HG02840 (cell line): ENCODE data around the gene IL5RA.

Experiments used
- ATAC-seq: cut with Tn5 transposase; IDR thresholded peaks from one replicate; pipeline ENCODE4 v1.9.1; 2021; ENCODE audit warnings: mild to moderate bottlenecking, moderate library complexity, moderate number of reproducible peaks; ENCODE audit not compliant: unreplicated experiment, low FRiP score

The IL5RA gene

GRCh38 chr3:3109407-3110298, 521 bp downstream of the IL5RA start:
- ATAC-seq = no peak

GRCh38 chr3:3107858-3108257, 2.3 kb downstream of the IL5RA start:
- no peak for ATAC-seq

GRCh38 chr3:3107181-3107580, 3.0 kb downstream of the IL5RA start:
- no peak for ATAC-seq

GRCh38 chr3:3105815-3106214, 4.4 kb downstream of the IL5RA start:
- no peak for ATAC-seq

GRCh38 chr3:3105246-3105645, 4.9 kb downstream of the IL5RA start:
- ATAC-seq = no peak

- no peak for ATAC-seq
Measured at GRCh38 chr3:3102751-3103150, 7.4 kb downstream of the IL5RA start.

GRCh38 chr3:3101660-3102458, 8.3 kb downstream of the IL5RA start:
- no peak for ATAC-seq

- ATAC-seq = no peak
Measured at GRCh38 chr3:3097958-3098357, 12.2 kb downstream of the IL5RA start.

GRCh38 chr3:3089017-3089416, 21.2 kb downstream of the IL5RA start:
- ATAC-seq = peak; percentile 95

- ATAC-seq = no peak
Measured at GRCh38 chr3:3087716-3088465, 22.3 kb downstream of the IL5RA start.

- ATAC-seq = no peak
Measured at GRCh38 chr3:3087279-3087678, 22.9 kb downstream of the IL5RA start.

- no peak for ATAC-seq
Measured at GRCh38 chr3:3086239-3086638, 23.9 kb downstream of the IL5RA start.

- ATAC-seq = no peak
Measured at GRCh38 chr3:3085782-3086181, 24.4 kb downstream of the IL5RA start.

- no peak for ATAC-seq
Measured at GRCh38 chr3:3084890-3085289, 25.3 kb downstream of the IL5RA start.

- peak; percentile 75 for ATAC-seq
Measured at GRCh38 chr3:3082234-3082924, 27.8 kb downstream of the IL5RA start.

GRCh38 chr3:3081381-3082233, 28.6 kb downstream of the IL5RA start:
- ATAC-seq = peak; percentile 49

GRCh38 chr3:3080309-3080708, 29.9 kb downstream of the IL5RA start:
- no peak for ATAC-seq

GRCh38 chr3:3074551-3075257, 35.5 kb downstream of the IL5RA start:
- ATAC-seq = no peak

GRCh38 chr3:3071136-3071535, 39.0 kb downstream of the IL5RA start:
- no peak for ATAC-seq
